ENCODE data around the gene VSIG10.
A peak's percentile ranks its signal among the peaks of the same experiment; 100 is the strongest.

VSIG10 gene

GRCh38 chr12:118119449-118119879 is 15.7 kb upstream of the VSIG10 start:
- CTCF ChIA-PET = interaction anchor here (0.7 to 6.7 kb wide), 11 partner anchors 10 to 1425 kb away, joined by 3 to 45 read pairs (median 3); partner anchors contain the start of genes PEBP1, SUDS3 and TAOK3
- TF ChIP-seq CTCF (IDR thresholded peaks at IDR 0.05; ENCODE audit: insufficient read depth, low read length, missing control alignments) = no peak
- no peak overlapping the region for H3K4me3 ChIP-seq (ENCODE audit: low read depth, low read length)
- POLR2A ChIA-PET = no interaction called here
- DNase-seq (ENCODE audit: low read depth, low spot score) = no peak

- CTCF ChIA-PET = interaction anchor here (1.4 to 2.2 kb wide), 2 partner anchors 11 to 12 kb away, joined by 5 to 8 read pairs; no protein-coding TSS in a partner anchor
Measured at GRCh38 chr12:118109088-118109487, 5.3 kb upstream of the VSIG10 start.

GRCh38 chr12:118107694-118108093 is 3.9 kb upstream of the VSIG10 start:
- POLR2A ChIA-PET = no interaction called here
- TF ChIP-seq CTCF (IDR thresholded peaks at IDR 0.05; ENCODE audit: insufficient read depth, low read length, missing control alignments) = no peak
- DNase-seq (ENCODE audit: low read depth, low spot score) = no peak
- CTCF ChIA-PET = interaction anchor here (0.9 to 1.6 kb wide), 3 partner anchors 13 to 270 kb away, joined by 3 to 8 read pairs (median 3); no protein-coding TSS in a partner anchor
- H3K4me3 ChIP-seq (ENCODE audit: low read depth, low read length) = no peak overlapping the region

More at GRCh38 chr12:118109088-118109487, 5.3 kb upstream of the VSIG10 start:
- POLR2A ChIA-PET = no interaction called here
- no peak for TF ChIP-seq CTCF (IDR thresholded peaks at IDR 0.05; ENCODE audit: insufficient read depth, low read length, missing control alignments)
- no peak overlapping the region for H3K4me3 ChIP-seq (ENCODE audit: low read depth, low read length)
- no peak for DNase-seq (ENCODE audit: low read depth, low spot score)

- no peak overlapping the region for H3K4me3 ChIP-seq (ENCODE audit: low read depth, low read length)
- no peak for TF ChIP-seq CTCF (IDR thresholded peaks at IDR 0.05; ENCODE audit: insufficient read depth, low read length, missing control alignments)
- no peak for DNase-seq (ENCODE audit: low read depth, low spot score)
- ChIA-PET CTCF (interaction anchor here (0.9 to 1.6 kb wide), 2 partner anchors 14 to 232 kb away, joined by 3 to 8 read pairs; no protein-coding TSS in a partner anchor), POLR2A (interaction anchor here (0.6 kb wide), 1 partner anchor 81 kb away, joined by 4 read pairs; no protein-coding TSS in a partner anchor)
Measured at GRCh38 chr12:118107011-118107410, 3.2 kb upstream of the VSIG10 start.

- H3K4me3 ChIP-seq (ENCODE audit: low read depth, low read length) = peak overlapping the region; percentile 75
- ChIA-PET POLR2A (no interaction called here), CTCF (interaction anchor here (1.5 to 2.0 kb wide), 2 partner anchors 18 to 58 kb away, joined by 5 read pairs; no protein-coding TSS in a partner anchor)
- TF ChIP-seq CTCF (IDR thresholded peaks at IDR 0.05; ENCODE audit: insufficient read depth, low read length, missing control alignments) = no peak
- DNase-seq (ENCODE audit: low read depth, low spot score) = no peak
Measured at GRCh38 chr12:118103201-118103600, 610 bp downstream of the VSIG10 start.

- peak overlapping the region; percentile 75 for H3K4me3 ChIP-seq (ENCODE audit: low read depth, low read length)
Measured at GRCh38 chr12:118102609-118103008, 1.2 kb downstream of the VSIG10 start.

More at GRCh38 chr12:118102609-118103008, 1.2 kb downstream of the VSIG10 start:
- ChIA-PET POLR2A (no interaction called here), CTCF (interaction anchor here (1.1 to 2.0 kb wide), 2 partner anchors 18 to 275 kb away, joined by 3 to 5 read pairs; no protein-coding TSS in a partner anchor)
- no peak for TF ChIP-seq CTCF (IDR thresholded peaks at IDR 0.05; ENCODE audit: insufficient read depth, low read length, missing control alignments)
- no peak for DNase-seq (ENCODE audit: low read depth, low spot score)

All from AG04449 (cell line).